ENCODE measurements around the gene MBNL1.

DNA sequence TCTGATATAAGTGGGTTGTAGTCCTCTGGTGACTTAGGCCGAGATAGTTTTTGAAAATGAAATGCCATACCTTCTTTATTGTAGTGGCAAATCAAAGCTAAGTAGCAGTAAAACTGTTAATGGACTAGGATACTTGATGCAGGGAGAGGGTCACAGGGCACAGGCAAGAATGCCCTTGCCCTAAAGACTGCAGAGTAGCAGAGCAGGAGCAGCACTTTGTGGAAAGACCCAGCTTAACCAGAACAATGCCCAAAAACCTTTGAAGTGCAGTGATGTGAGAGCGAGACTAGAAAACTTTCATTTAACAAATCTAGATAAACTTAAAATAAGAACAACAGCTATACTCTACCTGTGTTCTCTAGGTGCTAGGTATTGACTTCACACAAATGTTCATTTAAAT lies 121.9 kb downstream of the MBNL1 start:
- TF ChIP-seq, protein P1, sequence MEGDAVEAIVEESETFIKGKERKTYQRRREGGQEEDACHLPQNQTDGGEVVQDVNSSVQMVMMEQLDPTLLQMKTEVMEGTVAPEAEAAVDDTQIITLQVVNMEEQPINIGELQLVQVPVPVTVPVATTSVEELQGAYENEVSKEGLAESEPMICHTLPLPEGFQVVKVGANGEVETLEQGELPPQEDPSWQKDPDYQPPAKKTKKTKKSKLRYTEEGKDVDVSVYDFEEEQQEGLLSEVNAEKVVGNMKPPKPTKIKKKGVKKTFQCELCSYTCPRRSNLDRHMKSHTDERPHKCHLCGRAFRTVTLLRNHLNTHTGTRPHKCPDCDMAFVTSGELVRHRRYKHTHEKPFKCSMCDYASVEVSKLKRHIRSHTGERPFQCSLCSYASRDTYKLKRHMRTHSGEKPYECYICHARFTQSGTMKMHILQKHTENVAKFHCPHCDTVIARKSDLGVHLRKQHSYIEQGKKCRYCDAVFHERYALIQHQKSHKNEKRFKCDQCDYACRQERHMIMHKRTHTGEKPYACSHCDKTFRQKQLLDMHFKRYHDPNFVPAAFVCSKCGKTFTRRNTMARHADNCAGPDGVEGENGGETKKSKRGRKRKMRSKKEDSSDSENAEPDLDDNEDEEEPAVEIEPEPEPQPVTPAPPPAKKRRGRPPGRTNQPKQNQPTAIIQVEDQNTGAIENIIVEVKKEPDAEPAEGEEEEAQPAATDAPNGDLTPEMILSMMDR (conservative IDR thresholded peaks at IDR 0.05; ENCODE audit: low read depth, low read length) = no peak
- TF ChIP-seq EZH2 (IDR thresholded peaks at IDR 0.05; ENCODE audit: borderline replicate concordance, low read depth, low read length, poor library complexity, severe bottlenecking) = no peak
